Activated CD8-positive, alpha-beta memory T cell treated with anti-CD3 and anti-CD28 coated beads, Interleukin-2, amount 50 U/mL, for 48 hours (primary cell): ENCODE data around the gene ELOVL5.
"Not testable (repeated sequence)": the region's sequence is repeated elsewhere in the genome, so short reads cannot be mapped to it uniquely, and the experiment has no call there.

ENCODE experiments used
- DNase-seq: peaks from one replicate; pipeline ENCODE4 v3.0.0-alpha.2; 2020

Gene ELOVL5

GRCh38 chr6:53359095-53359842 lies 10.5 kb upstream of the ELOVL5 start:
- peak; percentile 93 for DNase-seq

- DNase-seq, result no peak
These were observed 9.8 kb upstream of the ELOVL5 start for GRCh38 chr6:53358440-53359094.

GRCh38 chr6:53357576-53358360 lies 9.0 kb upstream of the ELOVL5 start:
- no peak for DNase-seq

- no peak for DNase-seq
These were observed 4.9 kb upstream of the ELOVL5 start for GRCh38 chr6:53353624-53354023.

- DNase-seq, result no peak
These were observed 3.6 kb upstream of the ELOVL5 start for GRCh38 chr6:53352360-53352759.

- no peak for DNase-seq
These were observed 501 bp upstream of the ELOVL5 start for GRCh38 chr6:53349209-53349693.

- peak; percentile 81 for DNase-seq
These were observed 804 bp downstream of the ELOVL5 start for GRCh38 chr6:53347921-53348370.

GRCh38 chr6:53347250-53347920 lies 1.4 kb downstream of the ELOVL5 start:
- DNase-seq, result no peak

- not testable (repeated sequence) for DNase-seq
These were observed 2.7 kb downstream of the ELOVL5 start for GRCh38 chr6:53346049-53346448.

GRCh38 chr6:53344969-53345368 lies 3.8 kb downstream of the ELOVL5 start:
- DNase-seq, result no peak

- no peak for DNase-seq
These were observed 5.7 kb downstream of the ELOVL5 start for GRCh38 chr6:53343092-53343491.

GRCh38 chr6:53342217-53342616 lies 6.5 kb downstream of the ELOVL5 start:
- no peak for DNase-seq

- no peak for DNase-seq
These were observed 8.2 kb downstream of the ELOVL5 start for GRCh38 chr6:53340536-53340935.

- DNase-seq, result no peak
These were observed 9.3 kb downstream of the ELOVL5 start for GRCh38 chr6:53339424-53339823.

GRCh38 chr6:53338304-53338703 lies 10.4 kb downstream of the ELOVL5 start:
- no peak for DNase-seq

- no peak for DNase-seq
These were observed 12.7 kb downstream of the ELOVL5 start for GRCh38 chr6:53336070-53336469.

GRCh38 chr6:53335224-53335994 lies 13.3 kb downstream of the ELOVL5 start:
- peak; percentile 66 for DNase-seq

- DNase-seq, result no peak
These were observed 15.0 kb downstream of the ELOVL5 start for GRCh38 chr6:53333439-53334408.

- DNase-seq, result no peak
These were observed 17.1 kb downstream of the ELOVL5 start for GRCh38 chr6:53331678-53332077.

GRCh38 chr6:53330137-53330536 lies 18.6 kb downstream of the ELOVL5 start:
- no peak for DNase-seq

- no peak for DNase-seq
These were observed 20.4 kb downstream of the ELOVL5 start for GRCh38 chr6:53328375-53328774.
